Right lobe of liver (tissue), 6 donors: ENCODE data around the gene CLEC5A. TPM values are rescaled to one million over a fixed set of nuclear protein-coding genes. Genes with fewer than 3 reads are reported as not detected.

Source experiments
- ATAC-seq, 4 donors: fragments of 200-7000 bp; cut with Tn5 transposase; one replicate each; pipeline ENCODE4 v1.9.1; 2020; ENCODE audit warnings: mild to moderate bottlenecking in 4 of 4, moderate library complexity in 4 of 4
- DNase-seq, 3 donors: peaks; one replicate each; pipeline ENCODE4 v3.0.0-alpha.2; 2020
- H3K27ac ChIP-seq, 3 donors: fragments of 200-600 bp; one replicate each; pipeline ENCODE4 v1.8.0; 2022
- H3K27me3 ChIP-seq, 2 donors: fragments of 200-600 bp; one replicate each; pipeline ENCODE4 v1.8.0; 2022
- H3K36me3 ChIP-seq, 4 donors: fragments of 200-600 bp; sonication (generic) in 1 of 4; one replicate each; pipeline versions ENCODE4 v1.5.1 to v1.8.0; 2017 to 2022; ENCODE audit warnings: control low read depth in 1 of 4
- H3K4me1 ChIP-seq, 4 donors: fragments of 200-600 bp; sonication (generic) in 1 of 4; one replicate each; pipeline versions ENCODE4 v1.5.1 to v1.8.0; 2017 to 2022; ENCODE audit warnings: control low read depth in 1 of 4
- H3K4me3 ChIP-seq, 3 donors: fragments of 200-600 bp; one replicate each; pipeline ENCODE4 v1.8.0; 2022
- H3K9me3 ChIP-seq, 4 donors: fragments of 200-600 bp; sonication (generic) in 1 of 4; one replicate each; pipeline versions ENCODE4 v1.5.1 to v1.8.0; 2017 to 2022; ENCODE audit warnings: control low read depth in 1 of 4
- CTCF ChIP-seq, 4 donors: fragments of 200-600 bp in 3 of 4; fragments of 450-650 bp in 1 of 4; IDR thresholded peaks; one replicate each; pipeline versions ENCODE4 v1.5.1 to v1.8.0; 2016 to 2022; ENCODE audit warnings: antibody characterized with exemption in 4 of 4, mild to moderate bottlenecking in 2 of 4
- POLR2A ChIP-seq: fragments of 450-650 bp; IDR thresholded peaks from one replicate; pipeline ENCODE4 v1.6.1; 2017; ENCODE audit warnings: antibody characterized with exemption, mild to moderate bottlenecking
- WGBS: methylation state at CpG from one replicate; pipeline ENCODE4 v1.1.6; 2018; ENCODE audit warnings: low coverage, low lambda C conversion rate; ENCODE audit not compliant: insufficient coverage; ENCODE audit errors: missing lambda C conversion rate; 5-methylcytosine and 5-hydroxymethylcytosine counted together
- intact Hi-C, 2 donors: fragments of 100-400 bp; cut with DNase I; formaldehyde crosslinking; loops; one replicate each; pipeline versions ENCODE4 v1.11.2 to v1.14.1; 2022
- total RNA-seq, 6 experiments: library from RNA; depleted of rRNA in 2 of 6; stranded (reverse); fragments of >200 nt in 2 of 6; fragmentation: NEBNext Ultra II Directional in 3 of 6; extraction: Animal tissue kit (Norgen Biotek cat#: 25700) in 3 of 6; gene quantifications; one replicate each; pipeline versions ENCODE4 v1.1.0 to v1.2.4, GENCODE V29; 2016 to 2023
- donor health status: DM: no; HTN: yes; CAD: no.
- donor health status: DM: no; HTN: no; CAD: no.
- donor health status: DM: no; HTN: no; CAD: no.
- donor health status: DM: no; HTN: yes; CAD: no.
- donor health status: DM: no; HTN: yes; CAD: no.

The CLEC5A gene
- total RNA-seq, 6 experiments from 2014 or later: 0.27 to 1.2 (median 0.92) TPM; not detected in 1

DNA sequence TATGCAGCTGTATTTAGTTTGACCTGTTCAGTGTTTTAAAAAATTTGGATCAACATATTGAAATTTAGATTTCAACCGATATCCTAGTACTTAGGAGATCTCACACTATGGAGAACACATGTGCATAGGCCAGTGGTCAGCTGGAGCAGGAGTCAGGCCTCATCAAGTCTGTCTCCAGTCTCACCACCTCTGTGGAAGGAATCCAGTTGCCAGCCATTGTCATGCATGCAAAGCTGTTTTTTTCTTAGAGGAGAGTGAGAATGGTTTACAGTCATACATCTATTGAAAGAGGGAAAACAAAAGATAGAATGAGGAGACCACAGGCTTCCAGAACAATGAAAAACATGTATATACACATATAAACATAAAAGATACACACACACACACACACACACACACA lies 7.6 kb upstream of the CLEC5A start:
- ATAC-seq (no peak), DNase-seq (no peak)
- H3K36me3 ChIP-seq: no peaks in the 10 kb centered on the region
- no peaks in the 10 kb centered on the region for H3K27me3 ChIP-seq
- H3K9me3 ChIP-seq: no peaks in the 10 kb centered on the region
- intact Hi-C loops: no loop called here
- H3K27ac ChIP-seq: no peak overlapping the region
- 62% methylated on average over 1 of the region's 1 CpG for WGBS
- H3K4me3 ChIP-seq: no peak overlapping the region
- TF ChIP-seq CTCF (IDR thresholded peaks at IDR 0.05): no peak
- no peak for TF ChIP-seq POLR2A
- H3K4me1 ChIP-seq: no peaks in the 10 kb centered on the region

- no peaks in the 10 kb centered on the region for H3K4me1 ChIP-seq
- 71% methylated on average over 1 of the region's 1 CpG for WGBS
- TF ChIP-seq CTCF (IDR thresholded peaks at IDR 0.05): no peak
- TF ChIP-seq POLR2A: no peak
- H3K4me3 ChIP-seq: no peak overlapping the region
- H3K27me3 ChIP-seq: no peaks in the 10 kb centered on the region
- ATAC-seq (no peak), DNase-seq (no peak)
- H3K36me3 ChIP-seq: no peaks in the 10 kb centered on the region
- intact Hi-C loops: no loop called here
- H3K27ac ChIP-seq: no peak overlapping the region
- no peaks in the 10 kb centered on the region for H3K9me3 ChIP-seq
These were observed 5.7 kb upstream of the CLEC5A start for GRCh38 chr7:141952461-141952860.

GRCh38 chr7:141950806-141951205 lies 4.0 kb upstream of the CLEC5A start:
- no peak overlapping the region for H3K27ac ChIP-seq
- no peaks in the 10 kb centered on the region for H3K4me1 ChIP-seq
- TF ChIP-seq POLR2A (no peak), CTCF (IDR thresholded peaks at IDR 0.05) (no peak)
- ATAC-seq (no peak), DNase-seq (no peak)
- intact Hi-C loops: no loop called here
- no peaks in the 10 kb centered on the region for H3K9me3 ChIP-seq
- 57% methylated on average over 1 of the region's 1 CpG for WGBS
- no peak overlapping the region for H3K4me3 ChIP-seq
- H3K27me3 ChIP-seq: no peaks in the 10 kb centered on the region
- no peaks in the 10 kb centered on the region for H3K36me3 ChIP-seq

GRCh38 chr7:141949911-141950310 lies 3.1 kb upstream of the CLEC5A start:
- no peak for DNase-seq
- intact Hi-C loops: no loop called here
- ATAC-seq: no peak
- Histone ChIP-seq H3K27me3 (no peaks in the 10 kb centered on the region), H3K4me3 (no peak overlapping the region), H3K4me1 (no peaks in the 10 kb centered on the region), H3K9me3 (no peaks in the 10 kb centered on the region), H3K27ac (no peak overlapping the region), H3K36me3 (no peaks in the 10 kb centered on the region)
- TF ChIP-seq CTCF (IDR thresholded peaks at IDR 0.05) (no peak), POLR2A (no peak)
- 64% methylated on average over 3 of the region's 3 CpGs for WGBS

- Histone ChIP-seq H3K27me3 (no peaks in the 10 kb centered on the region), H3K9me3 (no peaks in the 10 kb centered on the region), H3K36me3 (no peaks in the 10 kb centered on the region), H3K27ac (no peak overlapping the region), H3K4me1 (no peaks in the 10 kb centered on the region), H3K4me3 (no peak overlapping the region)
- intact Hi-C loops: no loop called here
- 34% methylated on average over 2 of the region's 2 CpGs for WGBS
- DNase-seq (no peak), ATAC-seq (no peak)
- no peak for TF ChIP-seq POLR2A
- no peak for TF ChIP-seq CTCF (IDR thresholded peaks at IDR 0.05)
These were observed 2.7 kb upstream of the CLEC5A start for GRCh38 chr7:141949451-141949850.
